HL-60 (cell line): ENCODE results near the gene SLC25A21.

Source experiments
- CTCF ChIP-seq: IDR thresholded peaks from one replicate; pipeline ENCODE4 v1.5.1; 2011; ENCODE audit warnings: low read length, control low read depth, inconsistent platforms; ENCODE audit not compliant: insufficient read depth
- GABPA ChIP-seq: IDR thresholded peaks from 2 replicates; pipeline ENCODE4 v1.6.1; 2012; ENCODE audit warnings: low read depth
- SPI1 ChIP-seq: IDR thresholded peaks from 2 replicates; pipeline ENCODE4 v1.6.1; 2012; ENCODE audit warnings: low read depth, mild to moderate bottlenecking, borderline replicate concordance

GRCh38 chr14:36967892-36968555, 204.4 kb downstream of the SLC25A21 start:
- TF ChIP-seq CTCF (no peak), GABPA (no peak), SPI1 (no peak)
